ENCODE measurements around the gene LAMC3. TPM values are rescaled to one million over a fixed set of nuclear protein-coding genes. Genes with fewer than 3 reads are reported as not detected.

LAMC3 gene
- polyA plus RNA-seq, 4 donors = 20.1 to 31.2 (median 25.5) TPM

DNA sequence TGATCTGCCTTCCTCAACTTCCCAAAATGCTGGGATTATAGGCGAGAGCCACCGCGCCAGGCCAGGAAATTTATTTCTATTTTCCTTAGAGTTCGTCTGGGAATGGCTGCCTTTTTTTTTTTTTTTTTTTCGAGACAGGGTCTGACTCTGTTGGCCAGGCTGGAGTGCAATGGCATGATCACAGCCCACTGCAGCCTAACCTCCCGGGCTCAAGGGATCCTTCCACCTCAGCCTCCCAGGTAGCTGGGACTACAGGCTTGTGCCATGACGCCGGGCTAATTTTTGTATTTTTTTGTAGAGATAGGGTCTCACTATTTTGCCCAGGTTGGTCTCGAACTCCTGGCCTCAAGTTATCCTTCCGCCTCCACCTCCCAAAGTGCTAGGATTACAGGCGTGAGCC lies 888 bp upstream of the LAMC3 start:
- no peak for DNase-seq (ENCODE audit: low read depth in 4 of 4, low spot score in 3 of 4)

DNA sequence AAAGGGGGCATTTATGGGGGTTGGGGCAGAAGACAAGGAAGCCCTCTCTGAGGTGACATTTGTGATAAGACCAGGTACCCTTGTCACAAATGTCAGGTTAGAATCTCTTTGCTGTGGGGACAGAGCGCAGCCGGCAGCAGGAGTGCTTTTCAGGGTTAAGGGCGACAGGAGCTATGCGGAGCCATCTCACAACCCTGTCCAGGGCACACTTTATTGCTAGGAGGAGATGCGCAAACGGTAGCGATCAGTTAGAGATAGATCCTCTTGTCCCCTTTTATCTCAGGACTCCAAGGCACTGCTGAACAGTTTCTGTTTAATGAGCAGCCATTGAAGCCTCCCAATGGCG lies 438 bp upstream of the LAMC3 start:
- no peak for DNase-seq (ENCODE audit: low read depth in 4 of 4, low spot score in 3 of 4)

- no peak for DNase-seq (ENCODE audit: low read depth in 4 of 4, low spot score in 3 of 4)
Observed at GRCh38 chr9:131010482-131011273, 1.7 kb downstream of the LAMC3 start.

- DNase-seq (ENCODE audit: low read depth in 4 of 4, low spot score in 3 of 4) = no peak
Observed at GRCh38 chr9:131011274-131012022, 2.5 kb downstream of the LAMC3 start.

DNA sequence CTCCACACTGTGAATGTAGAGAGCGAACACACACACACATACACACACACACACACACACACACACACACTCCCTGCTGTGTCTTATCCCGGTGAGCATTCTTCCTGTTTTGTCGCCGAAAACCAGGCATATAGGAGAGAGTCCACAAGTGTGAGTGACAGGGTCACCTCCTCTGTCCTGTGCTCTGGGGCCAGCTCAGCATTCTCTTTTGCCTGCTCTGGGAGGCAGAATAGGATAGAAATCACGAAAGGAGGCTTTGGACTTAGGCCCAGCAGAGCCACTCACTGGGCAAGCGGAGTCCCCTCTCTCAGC lies 3.0 kb downstream of the LAMC3 start:
- no peak for DNase-seq (ENCODE audit: low read depth in 4 of 4, low spot score in 3 of 4)

DNA sequence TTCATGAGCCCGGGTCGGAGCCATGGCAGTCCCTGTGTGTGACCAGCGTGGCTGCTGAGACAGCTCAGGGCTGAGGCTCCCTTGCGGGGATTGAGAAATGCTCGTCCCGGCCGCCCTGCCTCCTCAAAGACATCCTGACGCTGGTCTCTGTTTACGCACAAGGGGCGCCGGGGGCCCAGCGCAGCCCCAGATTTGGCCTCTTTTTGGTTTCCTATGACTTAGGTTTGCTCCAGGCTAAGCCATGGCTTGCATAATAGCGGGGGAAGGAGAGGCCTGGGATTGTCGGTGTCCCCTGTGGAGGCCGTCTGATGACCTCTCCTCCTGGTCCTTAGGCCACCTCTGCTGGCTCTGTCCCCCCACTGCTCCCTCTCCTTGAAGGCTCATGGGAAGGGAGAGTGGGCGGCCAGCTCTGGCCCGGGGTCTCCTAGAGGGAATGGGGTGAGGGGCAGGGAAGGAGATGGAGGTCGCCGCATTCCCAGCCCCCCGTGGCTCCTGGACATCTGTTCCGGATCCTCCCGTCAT lies 3.5 kb downstream of the LAMC3 start:
- no peak for DNase-seq (ENCODE audit: low read depth in 4 of 4, low spot score in 3 of 4)

DNA sequence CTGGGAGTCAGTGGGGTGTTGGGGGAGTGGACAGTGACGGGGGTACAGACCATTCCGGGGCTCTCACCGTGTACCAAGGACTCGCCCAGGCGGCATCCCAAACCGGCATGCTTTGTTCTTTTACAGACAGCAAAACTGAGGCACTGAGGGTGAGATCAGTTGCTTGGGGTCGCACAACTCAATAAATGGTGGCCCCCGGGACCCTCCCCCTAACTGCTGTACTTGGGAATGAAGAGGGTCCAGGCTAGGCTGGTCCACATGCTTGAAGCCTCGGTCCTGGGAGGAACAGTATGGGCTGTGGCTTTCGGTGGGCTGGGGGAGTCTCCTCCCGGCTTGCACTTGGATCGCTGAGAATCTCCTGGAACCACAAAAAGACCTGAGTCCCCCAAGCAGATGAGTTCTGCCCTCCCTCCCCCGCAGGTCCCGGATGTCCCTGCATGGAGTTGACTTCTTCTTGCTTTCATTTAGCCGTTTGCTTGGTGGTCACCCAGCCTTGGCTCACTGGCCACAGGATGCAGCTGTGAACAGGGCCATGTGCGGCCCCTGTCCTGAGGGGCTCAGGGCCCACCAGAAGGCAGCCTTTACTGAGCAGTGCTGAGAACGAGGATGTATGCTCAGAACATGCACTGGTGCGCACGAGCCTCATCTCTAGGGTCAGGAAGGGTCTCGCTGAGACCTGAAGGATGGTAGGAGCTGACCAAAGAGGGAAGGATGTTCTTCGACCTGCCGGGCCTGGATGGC lies 4.2 kb downstream of the LAMC3 start:
- no peak for DNase-seq (ENCODE audit: low read depth in 4 of 4, low spot score in 3 of 4)

- no peak for DNase-seq (ENCODE audit: low read depth in 4 of 4, low spot score in 3 of 4)
Observed at GRCh38 chr9:131013771-131014676, 5.0 kb downstream of the LAMC3 start.

GRCh38 chr9:131015112-131015511 lies 6.1 kb downstream of the LAMC3 start:
- DNase-seq (ENCODE audit: low read depth in 4 of 4, low spot score in 3 of 4) = no peak

GRCh38 chr9:131015876-131016397 lies 7.0 kb downstream of the LAMC3 start:
- DNase-seq (ENCODE audit: low read depth in 4 of 4, low spot score in 3 of 4) = no peak

GRCh38 chr9:131017067-131017466 lies 8.1 kb downstream of the LAMC3 start:
- no peak for DNase-seq (ENCODE audit: low read depth in 4 of 4, low spot score in 3 of 4)

DNA sequence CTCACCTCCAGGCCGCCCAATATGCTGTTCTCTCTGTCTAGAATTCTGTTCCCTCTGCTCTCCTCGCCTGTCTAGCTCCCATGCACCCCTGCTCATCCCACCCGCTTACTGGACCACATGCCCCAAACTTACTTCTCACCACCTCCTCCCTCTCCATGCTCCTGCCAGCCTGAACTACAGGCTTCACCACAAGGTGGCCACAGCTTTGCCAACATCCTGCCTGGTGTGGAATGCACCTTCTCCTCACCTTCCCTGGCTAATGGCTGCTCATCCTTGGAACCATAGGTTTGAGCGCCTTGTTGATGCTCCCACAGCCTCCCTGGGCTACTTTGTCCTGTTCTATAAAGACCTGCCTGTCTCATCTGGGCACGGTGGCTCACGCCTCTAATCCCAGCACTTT lies 9.6 kb downstream of the LAMC3 start:
- DNase-seq (ENCODE audit: low read depth in 4 of 4, low spot score in 3 of 4) = no peak

DNA sequence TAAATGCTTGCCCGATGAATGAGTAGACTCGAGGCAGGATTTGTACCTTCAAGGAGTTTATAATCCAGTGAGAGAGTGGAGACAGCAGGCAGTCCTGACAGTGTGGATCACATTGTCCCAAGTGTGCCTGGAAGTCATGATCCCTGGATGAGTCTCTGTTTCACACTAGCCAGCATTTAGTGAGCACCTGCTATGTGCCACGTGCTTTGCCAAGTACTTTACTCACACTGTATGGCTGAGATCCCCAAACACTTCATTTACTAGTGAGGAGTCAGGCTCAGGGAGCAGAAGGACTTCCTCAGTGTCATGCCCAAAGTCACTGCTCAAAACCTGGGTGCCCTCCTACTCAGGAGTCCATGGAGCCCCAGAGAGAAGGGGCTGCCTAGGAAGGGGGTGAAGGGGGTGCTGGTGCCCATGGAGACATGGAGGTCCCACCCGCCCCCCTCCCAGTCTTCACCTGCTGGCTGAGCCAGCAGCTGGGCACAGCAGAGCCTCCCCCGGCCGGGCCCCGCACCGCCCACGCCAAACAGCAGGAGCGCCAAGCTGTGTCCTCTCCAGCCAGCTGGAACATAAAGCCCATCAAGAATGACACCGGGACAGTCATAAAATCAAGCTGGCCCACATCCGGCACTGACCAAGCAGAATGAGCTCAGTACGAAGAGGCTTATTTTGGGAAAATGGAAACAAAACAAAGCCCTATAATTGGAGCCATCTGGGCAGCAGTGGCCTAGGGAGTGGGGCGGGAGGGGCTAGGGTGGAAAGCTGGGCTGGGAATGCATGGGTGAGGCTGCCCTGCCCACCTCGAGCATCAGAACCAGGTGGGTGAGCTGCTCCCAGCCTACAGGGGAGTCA lies 10.6 kb downstream of the LAMC3 start:
- DNase-seq (ENCODE audit: low read depth in 4 of 4, low spot score in 3 of 4) = peak; percentile 70 to 84 (median 78)

- no peak for DNase-seq (ENCODE audit: low read depth in 4 of 4, low spot score in 3 of 4)
Observed at GRCh38 chr9:131020388-131020787, 11.4 kb downstream of the LAMC3 start.

GRCh38 chr9:131020862-131021261 lies 11.9 kb downstream of the LAMC3 start:
- no peak for DNase-seq (ENCODE audit: low read depth in 4 of 4, low spot score in 3 of 4)

- DNase-seq (ENCODE audit: low read depth in 4 of 4, low spot score in 3 of 4) = no peak
Observed at GRCh38 chr9:131021785-131022184, 12.8 kb downstream of the LAMC3 start.

GRCh38 chr9:131024978-131025868 lies 16.2 kb downstream of the LAMC3 start:
- DNase-seq (ENCODE audit: low read depth in 4 of 4, low spot score in 3 of 4) = no peak
